Natural killer cell treated with Interleukin-12 subunit alpha and Interleukin-12 subunit beta and Interleukin-15 and Interleukin-18, amount 100 ng/mL, for 72 hours (primary cell): ENCODE results near the gene ZNF804B. TPM values are rescaled to one million over a fixed set of nuclear protein-coding genes. Genes with fewer than 3 reads are reported as not detected.

Source experiments
- ATAC-seq, 2 donors: fragments of 150-1000 bp; cut with Tn5 transposase in 1 of 2; sonication (Bioruptor Pico), chemical (Tn5 transposase) in 1 of 2; 2 replicates each; pipeline ENCODE4 v1.10.0; 2021
- DNase-seq: peaks from one replicate; pipeline ENCODE4 v3.0.0; 2022; ENCODE audit warnings: low spot score
- H3K27ac Mint-ChIP-seq, 2 donors: 1 replicate in 1 of 2; 2 replicates in 1 of 2; pipeline ENCODE4 v1.8.0; 2022; ENCODE audit warnings: mixed read lengths in 2 of 2, mild to moderate bottlenecking in 1 of 2, moderate library complexity in 1 of 2
- H3K27me3 Mint-ChIP-seq, 2 donors: 1 replicate in 1 of 2; 2 replicates in 1 of 2; pipeline ENCODE4 v1.8.0; 2022; ENCODE audit warnings: mixed read lengths in 2 of 2
- H3K36me3 Mint-ChIP-seq: one replicate; pipeline ENCODE4 v1.8.0; 2022; ENCODE audit warnings: mixed read lengths
- H3K4me1 Mint-ChIP-seq, 2 donors: 1 replicate in 1 of 2; 2 replicates in 1 of 2; pipeline ENCODE4 v1.8.0; 2022; ENCODE audit warnings: low read depth in 2 of 2, mixed read lengths in 2 of 2, mild to moderate bottlenecking in 1 of 2
- H3K4me3 Mint-ChIP-seq: one replicate; pipeline ENCODE4 v1.8.0; 2022; ENCODE audit warnings: mixed read lengths
- H3K9me3 Mint-ChIP-seq: 2 replicates; pipeline ENCODE4 v1.8.0; 2022; ENCODE audit warnings: mixed read lengths
- total RNA-seq, 2 donors: library from RNA; stranded (reverse); gene quantifications; one replicate each; pipeline ENCODE4 v1.2.3, GENCODE V29; 2022

ZNF804B gene
- not detected for total RNA-seq

DNA sequence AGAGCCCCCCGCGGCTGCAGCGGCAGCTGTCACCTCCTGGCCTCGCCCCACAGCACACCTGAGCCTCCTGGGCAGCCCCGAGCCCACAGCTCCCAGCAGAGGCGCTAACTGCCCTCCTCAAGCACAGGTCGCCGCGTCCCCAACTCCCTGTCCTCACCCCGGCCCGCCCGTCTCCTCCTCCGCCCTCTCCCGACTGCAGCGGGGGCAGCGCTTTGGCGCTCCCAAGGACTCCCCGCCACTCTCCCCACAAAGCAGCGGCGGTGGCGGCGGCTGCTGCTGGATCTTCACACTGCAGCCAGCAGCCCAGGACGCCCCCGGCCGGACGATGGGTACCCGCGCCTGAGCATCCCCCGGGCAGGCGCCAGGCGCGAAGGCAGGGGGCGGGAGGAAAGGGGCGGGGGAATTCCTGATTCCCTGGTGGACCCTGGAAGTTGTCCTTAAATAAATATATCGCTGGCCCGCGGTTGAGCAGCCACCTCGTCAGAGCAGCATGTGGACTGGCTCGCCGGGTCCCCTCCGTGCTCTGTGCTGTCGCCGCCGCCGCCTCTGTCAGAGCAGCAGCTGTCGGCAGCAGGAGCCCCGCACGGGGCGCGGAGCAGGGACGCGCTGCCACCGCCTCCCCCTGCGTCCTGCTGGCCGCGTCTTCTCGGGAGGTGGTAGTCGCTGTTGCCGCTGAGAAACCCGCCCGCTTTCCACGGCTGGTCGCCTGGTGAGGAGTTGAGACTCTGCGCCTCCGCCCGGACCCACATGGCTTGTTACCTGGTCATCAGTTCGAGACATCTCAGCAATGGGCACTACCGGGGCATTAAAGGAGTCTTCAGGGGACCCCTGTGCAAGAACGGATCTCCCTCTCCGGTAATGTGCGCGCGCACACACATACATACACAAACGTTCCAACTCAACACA lies at the start of gene ZNF804B:
TSS of gene ZNF804B (plus strand) at position 471 of the 906 bp plus-strand sequence. CDS start at position 748, 277 bp downstream.
- no peak for DNase-seq
- H3K36me3 Mint-ChIP-seq: peaks cover 5% of the 10 kb centered on the region
- peak; percentile 20 to 43 for ATAC-seq
- H3K9me3 Mint-ChIP-seq: no peaks in the 10 kb centered on the region
- H3K4me3 Mint-ChIP-seq: no peak within 1 kb of the TSS
- H3K4me1 Mint-ChIP-seq: no peaks in the 10 kb centered on the region
- H3K27me3 Mint-ChIP-seq: peaks cover 14 to 19% of the 10 kb centered on the region in 2 donors
- no peak within 1 kb of the TSS for H3K27ac Mint-ChIP-seq

DNA sequence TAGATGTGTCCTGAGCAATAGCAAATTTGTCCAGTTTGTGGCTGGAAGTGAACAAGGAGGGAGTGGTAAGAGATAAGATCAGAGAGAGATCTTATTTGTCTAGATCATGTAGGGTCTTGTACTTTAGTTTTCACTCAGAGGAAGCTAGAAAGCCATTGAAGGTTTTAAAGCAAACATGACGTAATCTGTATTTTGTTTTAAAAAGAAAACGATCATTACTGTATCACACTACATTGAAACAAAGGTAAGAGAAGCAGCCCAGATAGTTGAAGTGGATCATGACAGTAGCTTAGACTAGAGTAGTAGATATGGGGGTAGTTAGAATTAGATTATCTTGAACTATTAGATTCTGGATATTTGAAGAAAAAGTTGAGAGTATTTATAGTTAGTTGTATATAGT lies 23.6 kb upstream of the ZNF804B start:
- ATAC-seq (no peak), DNase-seq (no peak)
- no peaks in the 10 kb centered on the region for H3K4me1 Mint-ChIP-seq
- H3K9me3 Mint-ChIP-seq: peaks cover 22% of the 10 kb centered on the region
- no peaks in the 10 kb centered on the region for H3K27me3 Mint-ChIP-seq
- H3K4me3 Mint-ChIP-seq: no peak overlapping the region
- no peak overlapping the region for H3K27ac Mint-ChIP-seq
- peaks cover 4% of the 10 kb centered on the region for H3K36me3 Mint-ChIP-seq

DNA sequence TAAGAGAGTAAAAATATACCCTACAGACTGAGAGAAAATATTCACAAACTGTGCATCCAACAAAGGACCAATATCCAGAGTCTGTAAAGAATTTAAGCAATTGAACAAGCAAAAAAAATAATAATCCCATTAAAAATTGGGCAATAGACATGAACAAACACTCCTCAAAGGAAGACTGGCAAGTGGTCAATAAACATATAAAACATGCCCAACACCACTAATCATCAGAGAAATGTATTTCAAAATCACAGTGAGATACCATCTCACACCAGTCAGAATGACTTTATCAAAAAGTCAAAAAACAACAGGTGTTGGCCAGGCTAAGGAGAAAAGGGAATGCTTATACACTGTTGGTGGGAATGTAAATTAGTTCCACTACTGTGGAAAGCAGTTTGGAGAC lies 21.9 kb upstream of the ZNF804B start:
- no peak overlapping the region for H3K4me3 Mint-ChIP-seq
- peaks cover 17% of the 10 kb centered on the region for H3K9me3 Mint-ChIP-seq
- H3K27me3 Mint-ChIP-seq: no peaks in the 10 kb centered on the region
- no peaks in the 10 kb centered on the region for H3K36me3 Mint-ChIP-seq
- H3K27ac Mint-ChIP-seq: no peak overlapping the region
- DNase-seq (no peak), ATAC-seq (no peak)
- no peaks in the 10 kb centered on the region for H3K4me1 Mint-ChIP-seq

DNA sequence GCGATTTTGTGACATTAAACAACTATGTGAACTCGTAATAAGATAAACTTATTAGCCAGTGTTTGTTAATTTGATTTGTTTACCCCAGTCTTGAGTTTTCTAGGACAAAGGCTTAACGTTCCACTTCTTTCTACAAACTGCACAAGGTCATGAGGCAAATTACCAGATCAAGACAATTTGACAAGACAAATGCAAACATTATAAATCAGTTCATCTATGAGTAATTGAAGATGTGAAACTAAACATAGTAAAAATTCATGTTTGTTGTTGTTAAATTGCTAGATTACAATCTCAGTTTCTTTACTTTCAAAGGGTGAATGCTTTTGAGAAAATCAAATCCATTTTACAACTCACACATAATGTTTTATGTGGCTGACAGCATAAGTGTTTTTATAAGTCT lies 13.4 kb upstream of the ZNF804B start:
- DNase-seq (no peak), ATAC-seq (no peak)
- no peaks in the 10 kb centered on the region for H3K4me1 Mint-ChIP-seq
- H3K27ac Mint-ChIP-seq: no peak overlapping the region
- no peak overlapping the region for H3K4me3 Mint-ChIP-seq
- no peaks in the 10 kb centered on the region for H3K27me3 Mint-ChIP-seq
- H3K9me3 Mint-ChIP-seq: peaks cover 6% of the 10 kb centered on the region
- H3K36me3 Mint-ChIP-seq: no peaks in the 10 kb centered on the region

DNA sequence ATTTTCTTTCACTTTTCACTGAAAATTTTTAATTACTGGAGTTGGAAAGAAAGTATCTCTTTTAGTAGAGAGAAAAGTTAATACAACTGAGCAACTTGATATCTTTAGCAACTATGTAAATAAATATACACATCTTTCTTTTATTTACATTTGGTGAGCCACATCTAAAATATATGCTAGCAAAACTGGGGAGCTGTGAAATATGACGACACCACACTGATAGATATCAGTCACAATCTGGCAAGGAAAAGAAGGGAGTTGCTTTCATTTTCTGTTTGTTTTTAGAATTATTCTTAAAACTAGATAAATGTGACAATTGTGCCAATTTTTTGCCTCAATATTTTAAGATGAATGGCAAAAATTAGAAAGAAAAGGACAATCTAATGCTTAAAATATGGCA lies 2.7 kb upstream of the ZNF804B start:
- H3K27ac Mint-ChIP-seq: no peak overlapping the region
- H3K4me1 Mint-ChIP-seq: no peaks in the 10 kb centered on the region
- DNase-seq (no peak), ATAC-seq (no peak)
- H3K27me3 Mint-ChIP-seq: peaks cover 12 to 19% of the 10 kb centered on the region in 2 donors
- H3K4me3 Mint-ChIP-seq: no peak overlapping the region
- H3K9me3 Mint-ChIP-seq: peaks cover 4% of the 10 kb centered on the region
- peaks cover 5% of the 10 kb centered on the region for H3K36me3 Mint-ChIP-seq

DNA sequence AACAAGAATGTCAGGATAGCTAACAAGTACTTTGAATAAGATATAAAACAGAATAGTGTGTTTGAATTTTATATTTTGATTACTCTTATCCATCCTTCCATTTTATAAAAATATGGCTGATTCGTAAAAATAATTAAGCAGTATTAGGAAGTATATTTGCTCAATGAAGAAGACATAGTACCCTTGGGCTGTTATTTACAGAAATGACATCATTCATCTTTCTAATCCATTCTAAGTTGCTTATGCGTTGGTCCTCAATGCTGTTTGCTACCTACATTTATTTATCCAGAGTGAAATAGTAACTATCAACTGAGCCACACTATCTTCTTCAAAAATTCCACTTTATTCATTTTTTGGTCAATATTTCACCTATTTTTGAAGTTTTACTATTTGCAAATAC lies 2.1 kb upstream of the ZNF804B start:
- Mint-ChIP-seq H3K9me3 (peaks cover 2% of the 10 kb centered on the region), H3K36me3 (peaks cover 5% of the 10 kb centered on the region), H3K27me3 (peaks cover 14 to 19% of the 10 kb centered on the region in 2 donors), H3K27ac (no peak overlapping the region), H3K4me1 (no peaks in the 10 kb centered on the region), H3K4me3 (no peak overlapping the region)
- no peak for ATAC-seq
- DNase-seq: no peak

DNA sequence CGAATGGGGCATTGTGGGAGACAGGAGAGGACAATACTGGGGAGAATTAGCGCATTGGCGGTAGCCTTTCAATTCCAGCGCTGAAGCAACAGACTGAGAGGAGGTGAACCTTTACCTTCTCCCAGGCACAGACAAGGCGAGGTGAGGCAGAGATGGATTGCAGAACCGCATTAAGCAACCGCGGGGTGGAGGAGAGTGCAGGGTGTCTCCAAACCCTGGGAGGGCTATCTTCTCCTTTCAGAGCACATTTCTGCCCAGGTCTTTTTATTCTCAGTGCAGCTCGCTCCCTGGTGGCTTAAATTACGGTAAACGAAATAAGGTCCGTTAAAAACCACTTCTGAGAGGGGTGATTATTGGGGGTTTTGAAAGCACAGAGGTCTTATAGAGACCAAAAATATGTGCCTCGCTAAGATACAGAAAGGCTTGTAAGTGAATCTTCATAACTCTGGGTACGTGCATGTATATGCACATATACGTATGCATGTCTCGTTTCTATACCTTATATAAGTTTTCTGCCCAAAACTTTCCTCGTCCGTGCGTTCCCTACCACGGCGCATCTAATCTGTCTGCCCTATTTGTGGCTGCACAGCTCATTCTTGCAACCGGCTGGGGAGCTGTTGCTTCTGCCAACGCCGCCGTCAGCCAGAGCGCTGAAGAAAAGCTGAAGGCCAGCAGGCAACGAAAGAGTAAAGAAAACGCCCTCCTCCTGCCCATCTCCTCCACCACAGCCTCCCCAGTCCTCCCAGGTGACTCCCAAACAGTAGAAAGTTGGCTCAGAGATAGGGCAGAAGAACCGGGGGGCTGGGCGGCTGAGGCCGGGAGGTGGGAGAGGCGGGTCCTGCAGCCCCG lies 895 bp upstream of the ZNF804B start:
- no peaks in the 10 kb centered on the region for H3K9me3 Mint-ChIP-seq
- DNase-seq: no peak
- H3K27me3 Mint-ChIP-seq: peaks cover 14 to 19% of the 10 kb centered on the region in 2 donors
- no peak overlapping the region for H3K4me3 Mint-ChIP-seq
- peaks cover 5% of the 10 kb centered on the region for H3K36me3 Mint-ChIP-seq
- H3K27ac Mint-ChIP-seq: no peak overlapping the region
- H3K4me1 Mint-ChIP-seq: no peaks in the 10 kb centered on the region
- ATAC-seq: no peak

DNA sequence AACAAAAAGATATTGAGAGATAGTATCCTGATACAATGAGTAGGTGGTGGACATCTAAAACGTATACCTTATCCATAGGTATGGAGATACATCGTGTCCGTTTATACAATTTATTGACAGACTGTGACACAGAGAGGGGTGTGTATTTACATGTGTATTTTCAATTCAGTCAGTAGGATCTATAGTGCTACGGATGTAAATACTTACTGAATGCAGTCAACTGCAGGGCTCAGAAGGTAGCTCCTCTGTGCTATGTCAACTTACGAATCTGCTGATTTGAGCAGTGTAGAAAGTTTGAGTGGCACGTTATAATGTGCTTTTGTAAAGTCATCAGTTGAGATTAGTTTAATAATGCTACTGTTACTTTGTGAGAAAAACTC lies 626 bp downstream of the ZNF804B start:
- no peak for ATAC-seq
- no peak for DNase-seq
- Mint-ChIP-seq H3K27ac (no peak overlapping the region), H3K9me3 (no peaks in the 10 kb centered on the region), H3K4me1 (no peaks in the 10 kb centered on the region), H3K36me3 (peaks cover 5% of the 10 kb centered on the region), H3K4me3 (no peak overlapping the region), H3K27me3 (peaks cover 14 to 19% of the 10 kb centered on the region in 2 donors)

DNA sequence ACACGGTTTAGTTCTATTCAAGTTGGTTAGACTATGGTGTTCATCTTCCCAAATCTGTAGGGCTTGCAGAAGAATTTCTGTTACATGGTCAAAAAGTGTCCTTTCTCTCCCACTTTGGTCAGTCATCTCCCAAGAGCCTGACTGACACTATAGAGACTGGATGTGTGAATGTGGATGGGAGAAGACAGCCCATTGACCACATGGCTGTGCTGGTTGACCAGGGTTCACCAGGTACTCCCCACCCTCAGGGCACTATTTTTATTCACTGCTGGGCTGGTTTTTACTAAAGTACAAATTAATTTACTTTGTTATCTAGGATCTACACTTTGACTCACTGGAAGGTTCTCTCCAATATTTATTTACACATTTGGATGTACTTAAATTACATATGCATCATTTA lies 2.3 kb downstream of the ZNF804B start:
- no peak overlapping the region for H3K4me3 Mint-ChIP-seq
- H3K4me1 Mint-ChIP-seq: no peaks in the 10 kb centered on the region
- ATAC-seq (no peak), DNase-seq (no peak)
- H3K27ac Mint-ChIP-seq: no peak overlapping the region
- peaks cover 14% of the 10 kb centered on the region in 2 donors for H3K27me3 Mint-ChIP-seq
- peaks cover 5% of the 10 kb centered on the region for H3K36me3 Mint-ChIP-seq
- H3K9me3 Mint-ChIP-seq: no peaks in the 10 kb centered on the region

DNA sequence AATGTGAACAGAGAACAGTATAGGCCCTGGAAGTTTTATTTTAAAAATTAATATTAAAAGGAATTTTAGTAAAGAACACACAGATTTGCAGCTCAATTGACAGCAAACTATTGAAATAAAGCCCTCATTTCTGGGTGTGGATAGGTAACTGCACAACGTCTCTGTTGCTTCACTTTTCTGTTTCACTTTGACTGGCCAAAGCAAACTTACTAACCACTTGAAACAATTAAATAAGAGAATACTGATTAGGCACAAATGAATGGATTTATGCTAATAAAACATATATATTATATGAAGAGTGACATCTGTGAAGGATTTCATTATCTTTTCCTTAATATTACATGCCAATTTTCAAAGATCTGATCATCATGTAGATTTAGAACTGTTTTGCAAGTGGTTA lies 11.9 kb downstream of the ZNF804B start:
- Mint-ChIP-seq H3K4me3 (no peak overlapping the region), H3K27me3 (no peaks in the 10 kb centered on the region), H3K27ac (no peak overlapping the region), H3K36me3 (no peaks in the 10 kb centered on the region), H3K9me3 (peaks cover 6% of the 10 kb centered on the region), H3K4me1 (no peaks in the 10 kb centered on the region)
- ATAC-seq (no peak), DNase-seq (no peak)

DNA sequence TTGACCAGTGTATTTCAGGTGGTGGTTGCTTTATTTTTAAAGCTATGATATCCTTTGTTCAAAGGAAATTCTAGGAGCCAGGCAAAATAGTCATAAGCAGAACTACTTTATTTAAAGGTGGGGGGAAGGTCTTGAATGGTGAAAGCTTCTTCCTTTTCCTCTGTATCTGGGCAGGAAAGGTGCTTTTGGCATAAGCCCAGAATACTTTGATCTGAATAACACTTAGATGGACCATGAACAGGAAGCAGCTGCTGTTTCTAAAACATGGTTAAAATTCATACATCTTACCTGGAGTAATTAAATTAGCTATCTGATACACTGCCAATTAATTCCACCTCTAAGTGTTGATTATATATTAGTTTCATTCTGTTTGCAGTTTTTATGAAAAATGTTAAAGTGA lies 13.3 kb downstream of the ZNF804B start:
- ATAC-seq (no peak), DNase-seq (no peak)
- H3K4me3 Mint-ChIP-seq: no peak overlapping the region
- no peaks in the 10 kb centered on the region for H3K9me3 Mint-ChIP-seq
- no peaks in the 10 kb centered on the region for H3K36me3 Mint-ChIP-seq
- H3K27me3 Mint-ChIP-seq: no peaks in the 10 kb centered on the region
- H3K4me1 Mint-ChIP-seq: no peaks in the 10 kb centered on the region
- H3K27ac Mint-ChIP-seq: no peak overlapping the region

DNA sequence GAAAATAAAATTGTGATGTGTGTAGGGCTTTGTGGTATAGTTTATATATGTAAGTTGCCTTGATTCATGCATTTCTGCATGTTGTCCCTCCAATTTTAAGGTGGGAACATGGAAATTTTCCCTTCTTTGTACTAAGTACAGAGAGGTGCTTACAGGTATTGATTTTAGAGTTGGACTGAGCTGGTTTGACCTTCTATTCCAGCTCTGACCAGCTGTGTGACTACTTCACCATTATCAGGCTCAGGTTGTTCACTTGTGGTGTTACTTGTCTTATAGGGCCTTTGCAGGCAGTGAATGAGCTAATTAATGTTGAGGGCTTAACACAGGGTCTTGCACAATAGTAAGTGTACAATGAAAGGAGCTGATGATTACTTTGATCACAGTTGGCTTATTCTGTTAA lies 16.3 kb downstream of the ZNF804B start:
- no peaks in the 10 kb centered on the region for H3K4me1 Mint-ChIP-seq
- no peaks in the 10 kb centered on the region for H3K36me3 Mint-ChIP-seq
- no peak overlapping the region for H3K27ac Mint-ChIP-seq
- DNase-seq (no peak), ATAC-seq (no peak)
- no peak overlapping the region for H3K4me3 Mint-ChIP-seq
- H3K9me3 Mint-ChIP-seq: no peaks in the 10 kb centered on the region
- no peaks in the 10 kb centered on the region for H3K27me3 Mint-ChIP-seq

DNA sequence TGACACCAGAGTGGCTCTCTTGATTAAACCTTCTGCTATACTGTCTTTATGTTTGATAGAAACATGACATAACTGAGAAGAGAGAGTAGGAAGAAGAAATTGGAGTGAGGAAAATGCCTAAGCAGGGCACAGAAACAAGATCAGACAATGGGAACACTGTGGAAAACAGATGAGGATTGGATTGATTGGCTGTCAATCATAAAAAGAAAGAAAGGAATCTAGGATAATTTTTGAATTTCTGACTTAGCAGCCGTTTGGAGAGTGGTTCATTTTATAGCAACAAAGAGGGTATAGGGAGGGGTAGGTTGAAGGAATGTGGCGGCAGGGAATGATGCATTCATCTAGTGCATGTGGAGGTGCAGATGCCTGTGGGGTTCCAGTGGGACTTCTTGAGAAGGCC lies 28.3 kb downstream of the ZNF804B start:
- ATAC-seq: no peak
- Mint-ChIP-seq H3K4me1 (no peaks in the 10 kb centered on the region), H3K27me3 (no peaks in the 10 kb centered on the region), H3K27ac (no peak overlapping the region), H3K9me3 (peaks cover 3% of the 10 kb centered on the region), H3K36me3 (no peaks in the 10 kb centered on the region), H3K4me3 (no peak overlapping the region)
- DNase-seq: no peak

DNA sequence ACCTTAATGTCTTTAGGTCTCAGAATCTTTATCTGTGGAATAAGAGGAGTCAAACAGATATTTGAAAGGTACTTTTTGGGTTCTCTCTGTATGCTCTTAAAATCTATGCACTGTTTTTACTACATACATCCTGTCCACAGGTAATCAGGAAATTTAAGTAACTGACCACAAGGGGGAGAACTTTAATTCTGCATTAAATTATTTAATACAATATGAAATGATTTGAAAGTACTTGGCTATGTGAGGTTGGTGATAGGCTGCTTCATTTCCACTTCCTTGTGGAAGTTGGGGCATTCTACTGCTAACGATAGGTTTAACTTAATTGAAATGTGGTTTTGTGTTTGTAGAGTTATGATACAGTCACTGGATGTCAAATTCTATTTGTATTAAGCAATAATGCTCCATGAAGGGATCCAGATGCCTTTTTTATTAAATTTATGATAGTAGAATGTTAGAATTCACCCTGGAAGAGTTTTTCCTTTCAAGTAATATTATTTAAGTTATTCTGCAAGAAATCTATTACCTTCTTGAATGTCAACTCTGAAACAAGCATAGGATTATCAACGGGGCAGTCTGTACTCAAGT lies 30.1 kb downstream of the ZNF804B start:
- DNase-seq: no peak
- Mint-ChIP-seq H3K27ac (no peak overlapping the region), H3K9me3 (peaks cover 3% of the 10 kb centered on the region)

More for the DNA sequence above, 30.1 kb downstream of the ZNF804B start:
- no peaks in the 10 kb centered on the region for H3K4me1 Mint-ChIP-seq
- ATAC-seq: no peak
- no peaks in the 10 kb centered on the region for H3K36me3 Mint-ChIP-seq
- H3K27me3 Mint-ChIP-seq: no peaks in the 10 kb centered on the region
- H3K4me3 Mint-ChIP-seq: no peak overlapping the region
